NCI-H526 treated with DMSO at 0.1 percent for 48 hours (cell line): ENCODE measurements around the gene UGT1A9.

Source experiments
- DNase-seq: peaks from one replicate; lab custom pipeline; 2025; lab: John Stamatoyannopoulos, UW

The UGT1A9 gene

GRCh38 chr2:233796254-233796653 is 124.6 kb downstream of the UGT1A9 start:
- DNase-seq: no peak

GRCh38 chr2:233798335-233799086 is 126.8 kb downstream of the UGT1A9 start:
- no peak for DNase-seq

- no peak for DNase-seq
These were observed 127.5 kb downstream of the UGT1A9 start for GRCh38 chr2:233799087-233799665.

GRCh38 chr2:233799716-233800115 is 128.0 kb downstream of the UGT1A9 start:
- DNase-seq: no peak

- DNase-seq: no peak
These were observed 128.5 kb downstream of the UGT1A9 start for GRCh38 chr2:233800208-233800607.

GRCh38 chr2:233801357-233802131 is 129.8 kb downstream of the UGT1A9 start:
- no peak for DNase-seq

GRCh38 chr2:233802132-233802815 is 130.6 kb downstream of the UGT1A9 start:
- DNase-seq: no peak

GRCh38 chr2:233803292-233803911 is 131.7 kb downstream of the UGT1A9 start:
- DNase-seq: no peak

- no peak for DNase-seq
These were observed 132.3 kb downstream of the UGT1A9 start for GRCh38 chr2:233803994-233804393.

- no peak for DNase-seq
These were observed 135.6 kb downstream of the UGT1A9 start for GRCh38 chr2:233807215-233807865.

GRCh38 chr2:233807966-233808935 is 136.6 kb downstream of the UGT1A9 start:
- DNase-seq: no peak

GRCh38 chr2:233810385-233810784 is 138.7 kb downstream of the UGT1A9 start:
- no peak for DNase-seq

- no peak for DNase-seq
These were observed 139.4 kb downstream of the UGT1A9 start for GRCh38 chr2:233811087-233811486.

GRCh38 chr2:233811732-233812131 is 140.0 kb downstream of the UGT1A9 start:
- no peak for DNase-seq

GRCh38 chr2:233813236-233814055 is 141.7 kb downstream of the UGT1A9 start:
- DNase-seq: no peak

- no peak for DNase-seq
These were observed 142.5 kb downstream of the UGT1A9 start for GRCh38 chr2:233814056-233814835.

GRCh38 chr2:233815861-233816260 is 144.2 kb downstream of the UGT1A9 start:
- no peak for DNase-seq

GRCh38 chr2:233816334-233816733 is 144.6 kb downstream of the UGT1A9 start:
- DNase-seq: no peak

- no peak for DNase-seq
These were observed 145.1 kb downstream of the UGT1A9 start for GRCh38 chr2:233816771-233817170.
